ENCODE results near the gene MAP3K21. TPM values are rescaled to one million over a fixed set of nuclear protein-coding genes. Genes with fewer than 3 reads are reported as not detected.

The MAP3K21 gene
- 1 to 10 TPM in 2 of 4 donors, under 1 TPM in 2; 0.19 to 1.9 (median 1.1) TPM for total RNA-seq

- TF ChIP-seq, protein P1, sequence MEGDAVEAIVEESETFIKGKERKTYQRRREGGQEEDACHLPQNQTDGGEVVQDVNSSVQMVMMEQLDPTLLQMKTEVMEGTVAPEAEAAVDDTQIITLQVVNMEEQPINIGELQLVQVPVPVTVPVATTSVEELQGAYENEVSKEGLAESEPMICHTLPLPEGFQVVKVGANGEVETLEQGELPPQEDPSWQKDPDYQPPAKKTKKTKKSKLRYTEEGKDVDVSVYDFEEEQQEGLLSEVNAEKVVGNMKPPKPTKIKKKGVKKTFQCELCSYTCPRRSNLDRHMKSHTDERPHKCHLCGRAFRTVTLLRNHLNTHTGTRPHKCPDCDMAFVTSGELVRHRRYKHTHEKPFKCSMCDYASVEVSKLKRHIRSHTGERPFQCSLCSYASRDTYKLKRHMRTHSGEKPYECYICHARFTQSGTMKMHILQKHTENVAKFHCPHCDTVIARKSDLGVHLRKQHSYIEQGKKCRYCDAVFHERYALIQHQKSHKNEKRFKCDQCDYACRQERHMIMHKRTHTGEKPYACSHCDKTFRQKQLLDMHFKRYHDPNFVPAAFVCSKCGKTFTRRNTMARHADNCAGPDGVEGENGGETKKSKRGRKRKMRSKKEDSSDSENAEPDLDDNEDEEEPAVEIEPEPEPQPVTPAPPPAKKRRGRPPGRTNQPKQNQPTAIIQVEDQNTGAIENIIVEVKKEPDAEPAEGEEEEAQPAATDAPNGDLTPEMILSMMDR (IDR thresholded peaks at IDR 0.05; ENCODE audit: low read depth) = no peak
These were observed at the start of gene MAP3K21 for GRCh38 chr1:233327651-233328141. MAP3K21 (plus strand) TSS chr1:233327724; CDS start chr1:233328029, 305 bp downstream.

GRCh38 chr1:233278631-233279030 is 48.9 kb upstream of the MAP3K21 start:
- TF ChIP-seq, protein P1 (IDR thresholded peaks at IDR 0.05; ENCODE audit: low read depth) = no peak

GRCh38 chr1:233279971-233280370 is 47.6 kb upstream of the MAP3K21 start:
- TF ChIP-seq, protein P1 (IDR thresholded peaks at IDR 0.05; ENCODE audit: low read depth) = no peak

- TF ChIP-seq, protein P1 (IDR thresholded peaks at IDR 0.05; ENCODE audit: low read depth) = no peak
These were observed 45.6 kb upstream of the MAP3K21 start for GRCh38 chr1:233281711-233282581.

DNA sequence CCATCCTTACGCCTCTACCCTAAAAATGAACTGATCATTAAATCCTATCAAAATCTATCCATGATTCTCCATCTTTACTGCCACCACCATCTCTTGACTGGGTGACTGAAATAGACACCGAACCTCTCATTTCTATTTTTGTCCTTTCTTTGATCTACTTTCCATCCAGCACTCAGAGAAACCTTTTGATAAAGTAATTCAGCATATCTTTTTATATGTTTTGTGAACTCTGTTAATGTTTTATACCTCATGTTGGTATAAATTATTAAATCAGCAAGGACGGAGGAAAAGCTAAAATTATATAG is 45.0 kb upstream of the MAP3K21 start:
- TF ChIP-seq, protein P1 (IDR thresholded peaks at IDR 0.05; ENCODE audit: low read depth) = no peak

DNA sequence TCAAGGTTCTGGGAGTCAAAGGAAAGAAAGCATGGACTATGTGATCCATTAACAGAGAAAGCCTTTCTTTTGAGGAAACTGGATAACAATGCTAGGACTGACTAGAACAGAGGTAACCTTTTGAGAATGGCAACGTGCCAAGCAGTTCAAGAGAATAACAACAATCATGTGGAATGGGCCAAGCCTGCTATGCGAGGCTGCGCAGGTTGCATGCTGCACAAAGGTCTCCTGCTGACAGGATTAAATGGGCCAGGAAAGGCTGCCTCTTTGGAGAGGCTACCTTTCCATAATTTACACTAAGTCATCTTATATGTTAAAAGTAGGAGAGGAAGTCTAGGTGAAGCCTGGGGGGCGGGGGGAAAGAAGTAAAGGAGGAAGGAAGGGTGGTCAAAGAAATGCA is 37.8 kb upstream of the MAP3K21 start:
- TF ChIP-seq, protein P1 (IDR thresholded peaks at IDR 0.05; ENCODE audit: low read depth) = no peak

- TF ChIP-seq, protein P1 (IDR thresholded peaks at IDR 0.05; ENCODE audit: low read depth) = no peak
These were observed 37.0 kb upstream of the MAP3K21 start for GRCh38 chr1:233290396-233291034.

All from subcutaneous adipose tissue (tissue), 4 donors.